GM12873 (cell line): ENCODE data around the gene OR8G5.

Experiments
- TF ChIP-seq, protein P1 (sequence below): IDR thresholded peaks from 2 replicates; pipeline ENCODE4 v1.5.1; 2012; ENCODE audit warnings: low read depth, mild to moderate bottlenecking, moderate library complexity, low read length, control low read depth; ENCODE audit not compliant: insufficient read depth; ENCODE audit errors: missing control alignments

Gene OR8G5

GRCh38 chr11:124222407-124222806 is 33.8 kb upstream of the OR8G5 start:
- TF ChIP-seq, protein P1, sequence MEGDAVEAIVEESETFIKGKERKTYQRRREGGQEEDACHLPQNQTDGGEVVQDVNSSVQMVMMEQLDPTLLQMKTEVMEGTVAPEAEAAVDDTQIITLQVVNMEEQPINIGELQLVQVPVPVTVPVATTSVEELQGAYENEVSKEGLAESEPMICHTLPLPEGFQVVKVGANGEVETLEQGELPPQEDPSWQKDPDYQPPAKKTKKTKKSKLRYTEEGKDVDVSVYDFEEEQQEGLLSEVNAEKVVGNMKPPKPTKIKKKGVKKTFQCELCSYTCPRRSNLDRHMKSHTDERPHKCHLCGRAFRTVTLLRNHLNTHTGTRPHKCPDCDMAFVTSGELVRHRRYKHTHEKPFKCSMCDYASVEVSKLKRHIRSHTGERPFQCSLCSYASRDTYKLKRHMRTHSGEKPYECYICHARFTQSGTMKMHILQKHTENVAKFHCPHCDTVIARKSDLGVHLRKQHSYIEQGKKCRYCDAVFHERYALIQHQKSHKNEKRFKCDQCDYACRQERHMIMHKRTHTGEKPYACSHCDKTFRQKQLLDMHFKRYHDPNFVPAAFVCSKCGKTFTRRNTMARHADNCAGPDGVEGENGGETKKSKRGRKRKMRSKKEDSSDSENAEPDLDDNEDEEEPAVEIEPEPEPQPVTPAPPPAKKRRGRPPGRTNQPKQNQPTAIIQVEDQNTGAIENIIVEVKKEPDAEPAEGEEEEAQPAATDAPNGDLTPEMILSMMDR, result no peak

GRCh38 chr11:124225471-124225870 is 30.7 kb upstream of the OR8G5 start:
- TF ChIP-seq, protein P1, result no peak

- TF ChIP-seq, protein P1, result no peak
Observed at GRCh38 chr11:124233376-124233775, 22.8 kb upstream of the OR8G5 start.

DNA sequence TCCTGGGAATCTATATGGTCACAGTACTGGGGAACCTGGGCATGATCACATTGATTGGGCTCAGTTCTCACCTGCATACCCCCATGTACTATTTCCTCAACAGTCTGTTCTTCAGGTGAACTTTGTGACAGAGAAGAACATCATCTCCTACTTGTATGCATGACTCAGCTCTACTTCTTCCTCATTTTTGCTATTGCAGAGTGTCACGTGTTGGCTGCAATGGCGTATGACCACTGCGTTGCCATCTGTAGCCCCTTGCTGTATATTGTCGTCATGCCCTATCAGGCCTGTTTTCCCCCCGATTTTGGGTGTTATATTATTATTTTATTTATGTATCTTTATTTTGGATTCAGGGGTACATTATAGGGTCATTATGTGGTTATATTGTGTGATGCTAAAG is 17.7 kb upstream of the OR8G5 start:
- TF ChIP-seq, protein P1, result no peak

DNA sequence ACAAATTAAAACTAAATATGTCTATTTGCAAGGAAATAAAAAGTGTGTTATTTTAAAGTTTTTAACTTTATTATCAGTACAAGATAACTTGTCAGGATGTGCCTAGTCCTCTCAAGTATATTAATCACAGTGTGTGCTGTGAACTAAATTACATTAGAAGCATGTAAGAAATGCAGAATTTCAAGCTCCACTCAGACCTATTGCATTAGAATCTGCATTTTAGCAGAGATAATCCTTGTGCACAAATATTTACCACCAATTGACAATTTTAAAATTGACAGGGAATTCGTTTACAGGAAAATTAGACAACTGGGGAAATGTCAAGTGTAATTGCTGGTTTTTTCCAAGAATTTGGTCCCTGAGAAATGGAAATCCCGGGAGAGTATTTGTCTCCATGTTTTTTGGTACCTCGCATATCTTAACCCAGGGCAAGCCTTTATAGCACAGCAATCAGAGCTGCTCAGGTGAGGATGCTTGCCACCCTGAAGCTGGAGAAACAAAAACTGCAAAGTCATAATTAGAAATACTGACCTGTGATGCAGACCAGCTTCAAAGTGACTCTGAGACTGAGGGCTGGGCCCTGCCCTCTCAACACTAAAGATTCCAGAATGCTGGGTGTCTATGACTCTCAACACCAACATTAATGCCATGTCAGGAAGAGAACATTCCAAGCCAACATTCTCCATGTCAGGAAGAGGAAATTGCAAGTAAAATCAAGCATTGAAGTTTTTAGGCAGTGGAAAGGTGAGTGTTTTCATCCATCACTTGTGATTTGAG is 15.4 kb upstream of the OR8G5 start, which contains the start of gene OR8G1:
Gene OR8G1 (plus strand): TSS at position 475 of the 777 bp plus-strand sequence. CDS start 8,581 bp downstream, outside the sequence.
- TF ChIP-seq, protein P1, result no peak

GRCh38 chr11:124274000-124274399 is 17.8 kb downstream of the OR8G5 start:
- TF ChIP-seq, protein P1, result no peak

DNA sequence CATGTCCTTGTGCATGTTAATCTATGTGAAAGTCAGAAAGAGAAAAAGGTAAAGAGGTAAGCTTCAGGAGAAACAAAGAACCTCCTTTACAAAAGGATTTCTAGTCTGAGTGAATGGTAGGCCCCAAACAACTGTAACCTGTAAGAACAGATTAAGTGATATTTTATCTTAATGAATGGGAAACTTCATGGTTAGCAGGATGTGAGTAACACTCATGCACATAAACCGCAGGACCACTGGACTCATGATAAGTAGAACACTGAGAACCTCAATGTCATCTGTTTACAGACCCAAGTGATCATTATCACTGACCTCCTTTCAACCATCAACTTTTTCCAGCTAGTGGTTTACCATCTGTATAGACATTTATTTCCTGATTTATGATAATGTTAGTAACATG is 19.9 kb downstream of the OR8G5 start:
- TF ChIP-seq, protein P1, result no peak
